Measurements from ENCODE around the gene C4A.

Gene C4A

DNA sequence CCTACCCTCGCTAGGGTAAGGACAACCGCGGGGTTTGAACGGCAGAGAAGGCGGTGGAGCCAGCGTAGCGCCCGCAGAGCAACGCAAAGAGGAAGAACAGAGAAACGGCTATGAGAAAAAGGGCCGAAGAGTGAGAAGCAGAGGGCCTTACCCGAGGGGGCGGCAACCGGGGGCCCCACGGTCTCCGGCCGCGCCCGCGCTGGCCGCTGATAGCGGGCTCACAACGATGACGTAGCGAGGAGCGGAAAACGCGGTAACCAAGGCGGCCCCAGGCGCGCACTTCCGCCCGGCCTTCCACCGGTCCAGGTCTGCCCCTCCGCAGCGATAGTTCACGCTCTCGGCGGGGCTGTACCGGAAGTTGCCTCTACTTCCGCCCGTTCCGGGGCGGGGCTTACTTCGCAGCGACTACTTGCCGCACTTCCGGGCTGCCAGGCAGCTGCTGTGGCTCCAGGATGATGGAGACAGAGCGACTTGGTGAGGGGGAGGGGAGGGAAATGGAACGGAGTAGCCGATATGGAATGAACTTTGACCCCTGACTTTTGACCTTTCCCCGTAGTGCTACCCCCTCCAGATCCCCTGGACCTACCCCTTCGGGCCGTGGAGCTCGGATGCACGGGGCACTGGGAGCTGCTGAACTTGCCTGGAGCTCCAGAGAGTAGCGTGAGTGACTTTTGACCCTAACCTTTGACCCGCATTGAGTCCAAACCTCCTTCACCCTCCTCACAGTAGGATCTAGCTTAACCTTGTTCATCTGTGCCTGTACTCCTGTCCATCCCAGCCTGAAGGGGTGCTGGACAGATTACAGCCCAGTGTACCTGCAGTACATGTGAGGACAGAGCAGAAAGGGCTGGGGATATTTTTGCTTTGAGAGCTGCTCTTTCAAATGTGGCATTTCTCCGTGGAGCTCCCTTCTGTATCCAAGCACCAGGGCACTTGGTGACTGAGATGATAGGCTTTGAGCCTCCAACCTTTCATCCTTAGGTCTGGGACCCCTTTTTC lies 22.8 kb upstream of the C4A start, which contains the start of the genes NELFE and SKIC2:
NELFE (minus strand) TSS at position 231 of the 999 bp plus-strand sequence. CDS start 525 bp downstream, outside the sequence.
SKIC2 (plus strand) TSS at position 435 of the 999 bp plus-strand sequence; CDS start at position 453, 18 bp downstream.
- H3K9me3 ChIP-seq (ENCODE audit: control insufficient read depth, insufficient read depth, low read depth, low read length) = no peaks in the 10 kb centered on the region
- peak within 1 kb of the TSS; percentile 78 for H3K4me3 ChIP-seq (ENCODE audit: low read depth, low read length)
- POLR2A ChIA-PET = interaction anchor here (0.5 to 4.8 kb wide), 11 partner anchors 10 to 1263 kb away, joined by 3 to 64 read pairs (median 5); partner anchors contain the start of genes DDX39B, DXO, EHMT2 and HSPA1A
- peaks cover 10 to 75% of the 10 kb centered on the region in 2 experiments for H3K36me3 ChIP-seq (ENCODE audit: control insufficient read depth in 2 of 2, insufficient read depth in 1 of 2, low read length in 2 of 2)
- CTCF ChIA-PET = interaction anchor here (0.5 to 1.0 kb wide), 6 partner anchors 9 to 229 kb away, joined by 3 to 5 read pairs (median 4); partner anchors contain the start of gene DXO
- H3K27ac ChIP-seq (ENCODE audit: extremely low read depth, low read depth, low read length) = peak within 1 kb of the TSS; percentile 39; the same call in 1 of the 2 replicates
- no peaks in the 10 kb centered on the region; the same call in 1 of the 2 replicates for H3K4me1 ChIP-seq (ENCODE audit: control insufficient read depth, insufficient read depth, low read length)
- peak; percentile 81 for TF ChIP-seq ZNF335 (tag by site-specific recombination; conservative IDR thresholded peaks at IDR 0.05)
- peak; percentile 99 for TF ChIP-seq ZBTB17 (tag by site-specific recombination; IDR thresholded peaks at IDR 0.05)
- peak; percentile 87 for TF ChIP-seq ZBTB7A (tag by site-specific recombination; IDR thresholded peaks at IDR 0.05; ENCODE audit: low read depth)
- TF ChIP-seq ZBTB8A (tag by site-specific recombination; IDR thresholded peaks at IDR 0.05) = peak; percentile 86
- TF ChIP-seq ZNF404 (tag by site-specific recombination; IDR thresholded peaks at IDR 0.05) = no peak
- TF ChIP-seq, protein P1, sequence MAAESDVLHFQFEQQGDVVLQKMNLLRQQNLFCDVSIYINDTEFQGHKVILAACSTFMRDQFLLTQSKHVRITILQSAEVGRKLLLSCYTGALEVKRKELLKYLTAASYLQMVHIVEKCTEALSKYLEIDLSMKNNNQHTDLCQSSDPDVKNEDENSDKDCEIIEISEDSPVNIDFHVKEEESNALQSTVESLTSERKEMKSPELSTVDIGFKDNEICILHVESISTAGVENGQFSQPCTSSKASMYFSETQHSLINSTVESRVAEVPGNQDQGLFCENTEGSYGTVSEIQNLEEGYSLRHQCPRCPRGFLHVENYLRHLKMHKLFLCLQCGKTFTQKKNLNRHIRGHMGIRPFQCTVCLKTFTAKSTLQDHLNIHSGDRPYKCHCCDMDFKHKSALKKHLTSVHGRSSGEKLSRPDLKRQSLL (tag by site-specific recombination; IDR thresholded peaks at IDR 0.05) = peak; percentile 100
- TF ChIP-seq ZNF391 (tag by site-specific recombination; IDR thresholded peaks at IDR 0.05; ENCODE audit: borderline replicate concordance, low read depth) = 0 out of 2 replicates have a peak, but pooled peaks have one; percentile 51
- no peak for TF ChIP-seq ZNF48 (tag by site-specific recombination; IDR thresholded peaks at IDR 0.05)
- TF ChIP-seq ZFP69B (tag by site-specific recombination; IDR thresholded peaks at IDR 0.05) = peak; percentile 93
- peak; percentile 82 for TF ChIP-seq ZNF501 (tag by site-specific recombination; IDR thresholded peaks at IDR 0.05)
- peak; percentile 52; the same call in 1 of the 2 replicates for TF ChIP-seq ZNF449 (tag by site-specific recombination; IDR thresholded peaks at IDR 0.05)
- TF ChIP-seq ZBTB20 (tag by site-specific recombination; IDR thresholded peaks at IDR 0.05) = peak; percentile 88
- TF ChIP-seq ZSCAN30 (tag by site-specific recombination; IDR thresholded peaks at IDR 0.05) = peak; percentile 76; the same call in 1 of the 2 replicates
- TF ChIP-seq ZNF610 (tag by site-specific recombination; IDR thresholded peaks at IDR 0.05; ENCODE audit: borderline replicate concordance) = peak; percentile 32; the same call in 1 of the 2 replicates
- TF ChIP-seq IKZF3 (tag by site-specific recombination; IDR thresholded peaks at IDR 0.05) = 0 out of 2 replicates have a peak, but pooled peaks have one; percentile 57
- peak; percentile 78 for TF ChIP-seq INSM2 (tag by site-specific recombination; IDR thresholded peaks at IDR 0.05)
- TF ChIP-seq ZNF843 (tag by site-specific recombination; IDR thresholded peaks at IDR 0.05) = 0 out of 2 replicates have a peak, but pooled peaks have one; percentile 29
- TF ChIP-seq ZNF239 (tag by site-specific recombination; IDR thresholded peaks at IDR 0.05) = no peak
- peak; percentile 44; the same call in 1 of the 2 replicates for TF ChIP-seq EGR2 (tag by site-specific recombination; IDR thresholded peaks at IDR 0.05; ENCODE audit: low read depth)
- peak; percentile 99 for TF ChIP-seq SP3 (tag by site-specific recombination; IDR thresholded peaks at IDR 0.05)
- peak; percentile 26; the same call in 1 of the 2 replicates for TF ChIP-seq ZNF777 (tag by site-specific recombination; IDR thresholded peaks at IDR 0.05; ENCODE audit: borderline replicate concordance)
- peak; percentile 96 for TF ChIP-seq ELK4 (IDR thresholded peaks at IDR 0.05; ENCODE audit: borderline replicate concordance, low read depth, low read length)
- no peak for TF ChIP-seq ZNF830 (tag by site-specific recombination; IDR thresholded peaks at IDR 0.05; ENCODE audit: low read depth)
- peak; percentile 79 for TF ChIP-seq KLF16 (tag by site-specific recombination; IDR thresholded peaks at IDR 0.05)
- TF ChIP-seq ZNF23 (tag by site-specific recombination; IDR thresholded peaks at IDR 0.05; ENCODE audit: borderline replicate concordance) = no peak
- TF ChIP-seq, protein P2, sequence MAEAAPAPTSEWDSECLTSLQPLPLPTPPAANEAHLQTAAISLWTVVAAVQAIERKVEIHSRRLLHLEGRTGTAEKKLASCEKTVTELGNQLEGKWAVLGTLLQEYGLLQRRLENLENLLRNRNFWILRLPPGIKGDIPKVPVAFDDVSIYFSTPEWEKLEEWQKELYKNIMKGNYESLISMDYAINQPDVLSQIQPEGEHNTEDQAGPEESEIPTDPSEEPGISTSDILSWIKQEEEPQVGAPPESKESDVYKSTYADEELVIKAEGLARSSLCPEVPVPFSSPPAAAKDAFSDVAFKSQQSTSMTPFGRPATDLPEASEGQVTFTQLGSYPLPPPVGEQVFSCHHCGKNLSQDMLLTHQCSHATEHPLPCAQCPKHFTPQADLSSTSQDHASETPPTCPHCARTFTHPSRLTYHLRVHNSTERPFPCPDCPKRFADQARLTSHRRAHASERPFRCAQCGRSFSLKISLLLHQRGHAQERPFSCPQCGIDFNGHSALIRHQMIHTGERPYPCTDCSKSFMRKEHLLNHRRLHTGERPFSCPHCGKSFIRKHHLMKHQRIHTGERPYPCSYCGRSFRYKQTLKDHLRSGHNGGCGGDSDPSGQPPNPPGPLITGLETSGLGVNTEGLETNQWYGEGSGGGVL (tag by site-specific recombination; IDR thresholded peaks at IDR 0.05) = peak; percentile 60; the same call in 1 of the 2 replicates
- TF ChIP-seq OVOL3 (tag by site-specific recombination; IDR thresholded peaks at IDR 0.05) = peak; percentile 96
- TF ChIP-seq KLF9 (tag by site-specific recombination; IDR thresholded peaks at IDR 0.05; ENCODE audit: low read depth) = peak; percentile 96
- no peak for TF ChIP-seq ZNF776 (tag by site-specific recombination; IDR thresholded peaks at IDR 0.05; ENCODE audit: borderline replicate concordance)

Data from HEK293 (cell line).